Measurements from ENCODE around the gene THADA. TPM values are rescaled to one million over a fixed set of nuclear protein-coding genes. Genes with fewer than 3 reads are reported as not detected.

Gene THADA
- polyA plus RNA-seq, 3 donors = 7.3 to 11.2 (median 9.7) TPM

GRCh38 chr2:43495727-43496126 lies 100.1 kb downstream of the THADA start:
- peaks cover 39 to 41% of the 10 kb centered on the region in 2 donors for H3K36me3 Mint-ChIP-seq

GRCh38 chr2:43493954-43494353 lies 101.9 kb downstream of the THADA start:
- Mint-ChIP-seq H3K36me3 (peaks cover 36 to 40% of the 10 kb centered on the region in 2 donors), H3K27ac (no peak overlapping the region), H3K4me1 (peaks cover 5% of the 10 kb centered on the region), H3K9me3 (peaks cover 0 to 2% (median 0%) of the 10 kb centered on the region in 7 donors), H3K27me3 (ENCODE audit: low read depth in 3 of 3) (no peaks in the 10 kb centered on the region), H3K4me3 (no peak overlapping the region)
- no peaks in the 10 kb centered on the region for H3K4me1 ChIP-seq (ENCODE audit: control insufficient read depth in 1 of 2, insufficient read depth in 2 of 2, low read length in 2 of 2)
- H3K36me3 ChIP-seq (replicated peaks in 1 of 2; ENCODE audit: control insufficient read depth in 1 of 2, insufficient read depth in 2 of 2, low read length in 2 of 2) = peaks cover 10 to 41% of the 10 kb centered on the region in 2 donors
- H3K4me2 ChIP-seq (replicated peaks; ENCODE audit: extremely low read depth, low read length, poor library complexity, severe bottlenecking) = no peak overlapping the region
- intact Hi-C loops (cut with micrococcal nuclease) = loop anchor here in 1 of 2 donors (10.0 kb wide), 1 partner anchor 649 kb away; no protein-coding TSS in a partner anchor
- DNase-seq = no peak
- no peak overlapping the region for H3K4me3 ChIP-seq (replicated peaks in 1 of 3; ENCODE audit: low read depth in 2 of 3, low read length in 3 of 3)
- H3K27me3 ChIP-seq (ENCODE audit: control insufficient read depth in 2 of 2, insufficient read depth in 2 of 2, low read length in 2 of 2) = no peaks in the 10 kb centered on the region
- TF ChIP-seq CTCF (IDR thresholded peaks at IDR 0.05) = no peak
- H4K20me1 ChIP-seq (ENCODE audit: insufficient read depth, low read length) = no peaks in the 10 kb centered on the region
- H3K9me3 ChIP-seq (replicated peaks in 1 of 2; ENCODE audit: control insufficient read depth in 1 of 2, insufficient read depth in 1 of 2, low read length in 2 of 2) = no peaks in the 10 kb centered on the region
- no peaks in the 10 kb centered on the region for H3K79me2 ChIP-seq (ENCODE audit: insufficient read depth, low read length)
- H3K9ac ChIP-seq (ENCODE audit: insufficient read depth, low read length, poor library complexity, severe bottlenecking) = no peak overlapping the region
- 100% methylated on average over 1 of the region's 1 CpG for WGBS (ENCODE audit: insufficient coverage)
- H3K27ac ChIP-seq (ENCODE audit: low read depth in 1 of 2, low read length in 2 of 2) = no peak overlapping the region
- H2AFZ ChIP-seq (ENCODE audit: insufficient read depth, low read depth, low read length, poor library complexity, severe bottlenecking) = no peak overlapping the region

More at GRCh38 chr2:43495727-43496126, 100.1 kb downstream of the THADA start:
- DNase-seq = no peak
- H3K4me3 ChIP-seq (replicated peaks in 1 of 3; ENCODE audit: low read depth in 2 of 3, low read length in 3 of 3) = no peak overlapping the region
- Mint-ChIP-seq H3K4me1 (peaks cover 5% of the 10 kb centered on the region), H3K27ac (no peak overlapping the region), H3K4me3 (no peak overlapping the region), H3K27me3 (ENCODE audit: low read depth in 3 of 3) (no peaks in the 10 kb centered on the region), H3K9me3 (peaks cover 0 to 2% (median 0%) of the 10 kb centered on the region in 7 donors)
- H3K9ac ChIP-seq (ENCODE audit: insufficient read depth, low read length, poor library complexity, severe bottlenecking) = no peak overlapping the region
- no peak overlapping the region for H2AFZ ChIP-seq (ENCODE audit: insufficient read depth, low read depth, low read length, poor library complexity, severe bottlenecking)
- H3K27me3 ChIP-seq (ENCODE audit: control insufficient read depth in 2 of 2, insufficient read depth in 2 of 2, low read length in 2 of 2) = no peaks in the 10 kb centered on the region
- no peak overlapping the region for H3K4me2 ChIP-seq (replicated peaks; ENCODE audit: extremely low read depth, low read length, poor library complexity, severe bottlenecking)
- WGBS (ENCODE audit: insufficient coverage) = no CpG with 5 or more reads among the region's 1 CpG
- H3K9me3 ChIP-seq (replicated peaks in 1 of 2; ENCODE audit: control insufficient read depth in 1 of 2, insufficient read depth in 1 of 2, low read length in 2 of 2) = no peaks in the 10 kb centered on the region
- H3K4me1 ChIP-seq (ENCODE audit: control insufficient read depth in 1 of 2, insufficient read depth in 2 of 2, low read length in 2 of 2) = no peaks in the 10 kb centered on the region
- H4K20me1 ChIP-seq (ENCODE audit: insufficient read depth, low read length) = no peaks in the 10 kb centered on the region
- intact Hi-C loops (cut with micrococcal nuclease) = loop anchor here in 1 of 2 donors (10.0 kb wide), 1 partner anchor 651 kb away; no protein-coding TSS in a partner anchor
- H3K79me2 ChIP-seq (ENCODE audit: insufficient read depth, low read length) = no peaks in the 10 kb centered on the region
- no peak for TF ChIP-seq CTCF (IDR thresholded peaks at IDR 0.05)
- H3K36me3 ChIP-seq (replicated peaks in 1 of 2; ENCODE audit: control insufficient read depth in 1 of 2, insufficient read depth in 2 of 2, low read length in 2 of 2) = peaks cover 10 to 41% of the 10 kb centered on the region in 2 donors
- no peak overlapping the region for H3K27ac ChIP-seq (ENCODE audit: low read depth in 1 of 2, low read length in 2 of 2)

Data from CD14-positive monocyte (primary cell).